Activated T-helper 1 cell treated with anti-CD3 and anti-CD28 coated beads, Interleukin-12 subunit alpha, Interleukin-12 subunit beta, Interleukin-2, Interleukin-4 antibody, amounts not matched to agents 30 ng/mL and 10 ng/mL and 1 ng/mL, durations not matched to agents 14 hours and 24 hours and 36 hours (primary cell): ENCODE results near the gene CPTP. TPM values are rescaled to one million over a fixed set of nuclear protein-coding genes. Genes with fewer than 3 reads are reported as not detected.
"Not testable (repeated sequence)": the region's sequence is repeated elsewhere in the genome, so short reads cannot be mapped to it uniquely, and the experiment has no call there.

Experiments used
- DNase-seq: peaks from one replicate; pipeline ENCODE4 v3.0.0; 2021; ENCODE audit warnings: low spot score
- H3K27ac Mint-ChIP-seq: one replicate; pipeline ENCODE4 v1.8.0; 2021; ENCODE audit warnings: mild to moderate bottlenecking, mixed read lengths
- H3K27me3 Mint-ChIP-seq: one replicate; pipeline ENCODE4 v1.8.0; 2022; ENCODE audit warnings: mild to moderate bottlenecking, moderate library complexity, mixed read lengths; ENCODE audit not compliant: insufficient read depth
- H3K36me3 Mint-ChIP-seq: one replicate; pipeline ENCODE4 v1.8.0; 2021; ENCODE audit warnings: low read depth, mixed read lengths
- H3K4me1 Mint-ChIP-seq: one replicate; pipeline ENCODE4 v1.8.0; 2021; ENCODE audit warnings: low read depth, mixed read lengths
- H3K4me3 Mint-ChIP-seq: one replicate; pipeline ENCODE4 v1.8.0; 2021; ENCODE audit warnings: mild to moderate bottlenecking, moderate library complexity, mixed read lengths
- H3K9me3 Mint-ChIP-seq: one replicate; pipeline ENCODE4 v1.8.0; 2021; ENCODE audit warnings: mixed read lengths
- intact Hi-C: fragments of 100-400 bp; cut with micrococcal nuclease; formaldehyde crosslinking; loops from one replicate; pipeline ENCODE4 v1.15.1; 2024
- total RNA-seq: library from RNA; stranded (reverse); gene quantifications from 2 replicates; pipeline ENCODE4 v1.2.3, GENCODE V29; 2022

CPTP gene
- total RNA-seq, 1 donor from 2014 or later, result 14.6 TPM

- H3K27me3 Mint-ChIP-seq, result peaks cover 17% of the 10 kb centered on the region
- no peak overlapping the region for H3K27ac Mint-ChIP-seq
- H3K9me3 Mint-ChIP-seq, result no peaks in the 10 kb centered on the region
- peaks cover 6% of the 10 kb centered on the region for H3K4me1 Mint-ChIP-seq
- DNase-seq, result no peak
- no peaks in the 10 kb centered on the region for H3K36me3 Mint-ChIP-seq
- H3K4me3 Mint-ChIP-seq, result peak overlapping the region; percentile 7
- intact Hi-C loops, result no loop called here
These were observed 34.7 kb downstream of the CPTP start for GRCh38 chr1:1359308-1359663.

GRCh38 chr1:1359664-1360468 is 35.3 kb downstream of the CPTP start:
- no peaks in the 10 kb centered on the region for H3K36me3 Mint-ChIP-seq
- intact Hi-C loops, result no loop called here
- no peak overlapping the region for H3K4me3 Mint-ChIP-seq
- no peaks in the 10 kb centered on the region for H3K9me3 Mint-ChIP-seq
- H3K27me3 Mint-ChIP-seq, result peaks cover 16% of the 10 kb centered on the region
- no peak for DNase-seq
- H3K27ac Mint-ChIP-seq, result no peak overlapping the region
- peaks cover 6% of the 10 kb centered on the region for H3K4me1 Mint-ChIP-seq

GRCh38 chr1:1360506-1361169 is 36.0 kb downstream of the CPTP start:
- Mint-ChIP-seq H3K4me1 (peaks cover 6% of the 10 kb centered on the region), H3K36me3 (no peaks in the 10 kb centered on the region), H3K27ac (no peak overlapping the region), H3K4me3 (no peak overlapping the region), H3K27me3 (peaks cover 16% of the 10 kb centered on the region), H3K9me3 (no peaks in the 10 kb centered on the region)
- intact Hi-C loops, result no loop called here
- DNase-seq, result no peak

- Mint-ChIP-seq H3K4me3 (no peak overlapping the region), H3K27ac (no peak overlapping the region), H3K36me3 (no peaks in the 10 kb centered on the region), H3K9me3 (no peaks in the 10 kb centered on the region), H3K27me3 (peaks cover 16% of the 10 kb centered on the region), H3K4me1 (peaks cover 6% of the 10 kb centered on the region)
- intact Hi-C loops, result no loop called here
- no peak for DNase-seq
These were observed 36.8 kb downstream of the CPTP start for GRCh38 chr1:1361233-1361981.

- Mint-ChIP-seq H3K4me3 (no peak overlapping the region), H3K27me3 (peaks cover 16% of the 10 kb centered on the region), H3K27ac (no peak overlapping the region), H3K36me3 (no peaks in the 10 kb centered on the region), H3K9me3 (no peaks in the 10 kb centered on the region), H3K4me1 (peaks cover 6% of the 10 kb centered on the region)
- no peak for DNase-seq
- intact Hi-C loops, result no loop called here
These were observed 37.4 kb downstream of the CPTP start for GRCh38 chr1:1361982-1362423.

- Mint-ChIP-seq H3K27me3 (peaks cover 6% of the 10 kb centered on the region), H3K4me3 (no peak overlapping the region), H3K36me3 (no peaks in the 10 kb centered on the region), H3K27ac (no peak overlapping the region), H3K9me3 (no peaks in the 10 kb centered on the region), H3K4me1 (peaks cover 3% of the 10 kb centered on the region)
- intact Hi-C loops, result no loop called here
- DNase-seq, result no peak
These were observed 39.7 kb downstream of the CPTP start for GRCh38 chr1:1364266-1364665.

GRCh38 chr1:1365875-1366698 is 41.5 kb downstream of the CPTP start:
- H3K4me1 Mint-ChIP-seq, result no peaks in the 10 kb centered on the region
- no peak overlapping the region for H3K4me3 Mint-ChIP-seq
- intact Hi-C loops, result no loop called here
- H3K27me3 Mint-ChIP-seq, result peaks cover 5% of the 10 kb centered on the region
- no peak overlapping the region for H3K27ac Mint-ChIP-seq
- no peaks in the 10 kb centered on the region for H3K9me3 Mint-ChIP-seq
- DNase-seq, result no peak
- no peaks in the 10 kb centered on the region for H3K36me3 Mint-ChIP-seq

GRCh38 chr1:1366699-1367066 is 42.1 kb downstream of the CPTP start:
- Mint-ChIP-seq H3K36me3 (no peaks in the 10 kb centered on the region), H3K9me3 (no peaks in the 10 kb centered on the region), H3K4me1 (no peaks in the 10 kb centered on the region), H3K4me3 (no peak overlapping the region), H3K27ac (no peak overlapping the region), H3K27me3 (peaks cover 5% of the 10 kb centered on the region)
- no peak for DNase-seq
- intact Hi-C loops, result no loop called here

- no peak overlapping the region for H3K4me3 Mint-ChIP-seq
- no peak overlapping the region for H3K27ac Mint-ChIP-seq
- peaks cover 2% of the 10 kb centered on the region for H3K36me3 Mint-ChIP-seq
- H3K4me1 Mint-ChIP-seq, result peaks cover 4% of the 10 kb centered on the region
- H3K9me3 Mint-ChIP-seq, result no peaks in the 10 kb centered on the region
- intact Hi-C loops, result no loop called here
- H3K27me3 Mint-ChIP-seq, result peaks cover 5% of the 10 kb centered on the region
- no peak for DNase-seq
These were observed 42.7 kb downstream of the CPTP start for GRCh38 chr1:1367315-1367714.

- H3K9me3 Mint-ChIP-seq, H3K27ac Mint-ChIP-seq, DNase-seq, intact Hi-C loops, H3K27me3 Mint-ChIP-seq, H3K36me3 Mint-ChIP-seq: not testable (repeated sequence)
- peak overlapping the region; percentile 25 for H3K4me3 Mint-ChIP-seq
- H3K4me1 Mint-ChIP-seq, result peaks cover 11% of the 10 kb centered on the region
These were observed 45.5 kb downstream of the CPTP start for GRCh38 chr1:1370094-1370493.

GRCh38 chr1:1370771-1371300 is 46.2 kb downstream of the CPTP start:
- H3K36me3 Mint-ChIP-seq, result peaks cover 8% of the 10 kb centered on the region
- H3K9me3 Mint-ChIP-seq, result no peaks in the 10 kb centered on the region
- H3K4me1 Mint-ChIP-seq, result peaks cover 11% of the 10 kb centered on the region
- peaks cover 2% of the 10 kb centered on the region for H3K27me3 Mint-ChIP-seq
- H3K4me3 Mint-ChIP-seq, result peak overlapping the region; percentile 45
- DNase-seq, result no peak
- no peak overlapping the region for H3K27ac Mint-ChIP-seq
- intact Hi-C loops, result no loop called here

- H3K27me3 Mint-ChIP-seq, result peaks cover 2% of the 10 kb centered on the region
- no peaks in the 10 kb centered on the region for H3K9me3 Mint-ChIP-seq
- DNase-seq, result peak; percentile 68
- peaks cover 8% of the 10 kb centered on the region for H3K36me3 Mint-ChIP-seq
- H3K27ac Mint-ChIP-seq, result no peak overlapping the region
- peaks cover 11% of the 10 kb centered on the region for H3K4me1 Mint-ChIP-seq
- intact Hi-C loops, result no loop called here
- peak overlapping the region; percentile 45 for H3K4me3 Mint-ChIP-seq
These were observed 46.8 kb downstream of the CPTP start for GRCh38 chr1:1371364-1371745.
